HepG2 (cell line): ENCODE data around the gene NAV3. TPM values are rescaled to one million over a fixed set of nuclear protein-coding genes. Genes with fewer than 3 reads are reported as not detected.

Source experiments
- ATAC-seq: fragments of 200-7000 bp; cut with Tn5 transposase; 3 replicates; pipeline ENCODE4 v1.9.1; 2020; ENCODE audit warnings: mild to moderate bottlenecking, moderate library complexity
- BruUV-seq: library from RNA; stranded (reverse); fragments of 400-500 nt; replicated peaks from 2 replicates; lab custom pipeline; 2021; lab: Mats Ljungman, UMichigan
- CTCF ChIA-PET: fragments of 300-600 bp; formaldehyde crosslinking; extraction: SDS; loops from one replicate; lab custom pipeline; 2021; ENCODE audit warnings: low total read pairs, inconsistent platforms, low intra/inter-chr PET ratio; lab: Yijun Ruan, JAX
- POLR2A ChIA-PET: fragments of 350-600 bp; sonication (Branson Sonifier 250); formaldehyde crosslinking; loops from one replicate; lab custom pipeline; 2020; ENCODE audit warnings: antibody characterized with exemption, inconsistent platforms; lab: Yijun Ruan, JAX
- DNase-seq: peaks from one replicate; pipeline ENCODE4 v3.0.0-alpha.2; 2015; ENCODE audit warnings: low spot score
- FAIRE-seq: peaks from 3 replicates; lab custom pipeline; 2011; peaks lifted over from hg19 to GRCh38; lab: Jason Lieb, UNC
- H2AFZ ChIP-seq: one replicate; pipeline ENCODE4 v1.6.1; 2011; ENCODE audit warnings: low read length, inconsistent platforms
- H3K27ac ChIP-seq: fragments of 300-600 bp; 3 replicates; pipeline ENCODE4 v1.8.0; 2011; ENCODE audit warnings: mixed run types, mild to moderate bottlenecking, mixed read lengths, low read length, inconsistent platforms; ENCODE audit not compliant: insufficient read depth; ENCODE audit errors: extremely low read length
- H3K27me3 ChIP-seq, 2 experiments: fragments of 200-600 bp in 1 of 2; 2 replicates in 1 of 2; 3 replicates in 1 of 2; pipeline versions ENCODE4 v1.6.0 to v1.8.0; 2011; ENCODE audit warnings: low read length in 2 of 2, mild to moderate bottlenecking in 2 of 2, moderate library complexity in 2 of 2, inconsistent platforms in 1 of 2; ENCODE audit not compliant: insufficient read depth in 2 of 2, control insufficient read depth in 1 of 2
- H3K36me3 ChIP-seq, 2 experiments: fragments of 200-600 bp in 1 of 2; replicated peaks in 1 of 2; 2 replicates in 1 of 2; 3 replicates in 1 of 2; pipeline versions ENCODE4 v1.5.1 to v1.8.0; 2011; ENCODE audit warnings: low read length in 2 of 2, inconsistent platforms in 1 of 2; ENCODE audit not compliant: insufficient read depth in 2 of 2, control insufficient read depth in 1 of 2
- H3K4me1 ChIP-seq: 2 replicates; pipeline ENCODE4 v1.5.1; 2012; ENCODE audit warnings: low read length, inconsistent platforms; ENCODE audit not compliant: insufficient read depth
- H3K4me2 ChIP-seq: 2 replicates; pipeline ENCODE4 v1.6.0; 2011; ENCODE audit warnings: low read depth, low read length, inconsistent platforms
- H3K4me3 ChIP-seq, 3 experiments: fragments of 200-600 bp in 1 of 3; sonication (generic), shearing (Covaris generic) in 1 of 3; replicated peaks in 1 of 3; 2 replicates each; pipeline ENCODE4 v1.5.1; 2011 to 2016; ENCODE audit warnings: low read length in 3 of 3, inconsistent platforms in 2 of 3, low read depth in 2 of 3, mild to moderate bottlenecking in 2 of 3, control low read depth in 1 of 3, mixed read lengths in 1 of 3; ENCODE audit not compliant: insufficient read depth in 1 of 3
- H3K79me2 ChIP-seq: one replicate; pipeline ENCODE4 v1.6.1; 2011; ENCODE audit warnings: low read length, inconsistent platforms; ENCODE audit not compliant: insufficient read depth
- H3K9ac ChIP-seq: 2 replicates; pipeline ENCODE4 v1.6.0; 2011; ENCODE audit warnings: mild to moderate bottlenecking, low read depth, low read length, inconsistent platforms; ENCODE audit not compliant: insufficient read depth
- H3K9me3 ChIP-seq: 2 replicates; pipeline ENCODE4 v1.5.1; 2012; ENCODE audit warnings: mild to moderate bottlenecking, low read length
- H4K20me1 ChIP-seq: 2 replicates; pipeline ENCODE4 v1.6.0; 2011; ENCODE audit warnings: inconsistent platforms, mild to moderate bottlenecking, low read length, moderate library complexity; ENCODE audit not compliant: insufficient read depth
- XBP1 ChIP-seq: sonication (generic); formaldehyde crosslinking; IDR thresholded peaks from 2 replicates; pipeline ENCODE4 v1.5.0; 2020; ENCODE audit warnings: missing genetic modification reagents
- ZSCAN20 ChIP-seq: sonication (generic); formaldehyde crosslinking; IDR thresholded peaks from 2 replicates; pipeline ENCODE4 v1.4.0; 2020; ENCODE audit warnings: missing genetic modification reagents, mild to moderate bottlenecking, borderline replicate concordance
- WGBS: methylation state at CpG from one replicate; pipeline ENCODE4 v1.1.6; 2017; ENCODE audit warnings: low lambda C conversion rate; 5-methylcytosine and 5-hydroxymethylcytosine counted together
- in situ Hi-C: cut with HindIII; loops from 2 replicates; pipeline ENCODE4 v1.10.0; 2017; ENCODE audit warnings: low pct_unique_long_range_greater_than_20kb; ENCODE audit not compliant: extremely low pct_ligation_motif_present
- intact Hi-C: fragments of 100-400 bp; cut with micrococcal nuclease; formaldehyde crosslinking; loops from one replicate; pipeline ENCODE4 v1.10.0; 2022; ENCODE audit not compliant: unreplicated experiment
- polyA plus RNA-seq, 8 experiments: library from polyadenylated mRNA; depleted of rRNA in 3 of 8; stranded (reverse) in 7 of 8; unstranded in 1 of 8; fragments of >200 nt; fragmentation: Illumina TruSeq in 4 of 8; extraction: Trizol in 4 of 8; gene quantifications; 2 replicates each; pipeline versions ENCODE4 v1.2.1 to v1.2.3, GENCODE V29; 2011 to 2016; ENCODE audit warnings: low read depth in 4 of 8, missing spikeins in 1 of 8, mixed read lengths in 1 of 8; ENCODE audit not compliant: insufficient read depth in 1 of 8
- total RNA-seq, 5 experiments: library from RNA; depleted of rRNA; stranded (reverse); fragments of >200 nt; fragmentation: Illumina TruSeq; extraction: Trizol; gene quantifications; 2 replicates each; pipeline ENCODE4 v1.2.3, GENCODE V29; 2016; ENCODE audit warnings: low read depth in 1 of 5
- TF ChIP-seq, protein P1 (sequence below): sonication (generic); formaldehyde crosslinking; conservative IDR thresholded peaks from 2 replicates; pipeline ENCODE4 v1.8.0; 2022; ENCODE audit warnings: missing genetic modification reagents
- TF ChIP-seq, protein P2 (sequence below): sonication (generic); formaldehyde crosslinking; IDR thresholded peaks from 2 replicates; pipeline ENCODE4; 2020; ENCODE audit warnings: missing genetic modification reagents, mild to moderate bottlenecking, borderline replicate concordance

Gene NAV3
- total and polyA plus RNA-seq, 2 of the 13 experiments (the other 11 are each of a cell fraction or from before 2014, with no cell fraction given) = 0.01 to 0.18 TPM

DNA sequence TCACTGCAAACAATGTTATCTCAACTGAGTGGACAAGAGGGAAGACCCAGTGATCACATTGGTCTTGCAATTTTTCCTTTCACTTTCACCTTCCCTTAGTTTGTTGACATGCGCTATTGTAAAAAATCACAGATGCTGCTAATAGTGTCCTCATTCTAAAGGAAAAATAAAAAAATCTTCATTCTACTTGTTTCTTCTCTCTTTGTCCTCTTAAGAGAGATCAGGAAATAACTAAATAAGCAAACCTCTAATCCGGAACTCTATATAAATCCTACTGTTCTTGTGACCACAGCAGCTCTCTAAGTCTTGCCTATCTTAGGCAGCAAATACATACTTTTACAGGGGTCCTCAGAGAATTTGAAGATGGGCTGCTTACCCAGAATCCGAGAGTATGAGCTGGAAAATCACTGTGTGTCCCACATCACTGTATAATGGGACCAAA, 257.7 kb downstream of the NAV3 start:
- DNase-seq = no peak
- Histone ChIP-seq H3K9me3 (no peaks in the 10 kb centered on the region), H3K27me3 (no peaks in the 10 kb centered on the region), H2AFZ (peak overlapping the region; percentile 90), H3K4me3 (peak overlapping the region in 2 of 3 experiments; percentile 23 to 36; a peak in 5 of 6 replicates), H3K9ac (peak overlapping the region; percentile 16; the same call in 1 of the 2 replicates), H3K27ac (no peak overlapping the region), H3K4me2 (peak overlapping the region; percentile 41), H4K20me1 (no peaks in the 10 kb centered on the region), H3K79me2 (no peaks in the 10 kb centered on the region), H3K36me3 (no peaks in the 10 kb centered on the region), H3K4me1 (no peaks in the 10 kb centered on the region)
- ChIA-PET CTCF (no interaction called here), POLR2A (no interaction called here)
- no peak for FAIRE-seq
- TF ChIP-seq XBP1 (CRISPR knock-in tag) (no peak), ZSCAN20 (CRISPR knock-in tag) (no peak)
- TF ChIP-seq, protein P1, sequence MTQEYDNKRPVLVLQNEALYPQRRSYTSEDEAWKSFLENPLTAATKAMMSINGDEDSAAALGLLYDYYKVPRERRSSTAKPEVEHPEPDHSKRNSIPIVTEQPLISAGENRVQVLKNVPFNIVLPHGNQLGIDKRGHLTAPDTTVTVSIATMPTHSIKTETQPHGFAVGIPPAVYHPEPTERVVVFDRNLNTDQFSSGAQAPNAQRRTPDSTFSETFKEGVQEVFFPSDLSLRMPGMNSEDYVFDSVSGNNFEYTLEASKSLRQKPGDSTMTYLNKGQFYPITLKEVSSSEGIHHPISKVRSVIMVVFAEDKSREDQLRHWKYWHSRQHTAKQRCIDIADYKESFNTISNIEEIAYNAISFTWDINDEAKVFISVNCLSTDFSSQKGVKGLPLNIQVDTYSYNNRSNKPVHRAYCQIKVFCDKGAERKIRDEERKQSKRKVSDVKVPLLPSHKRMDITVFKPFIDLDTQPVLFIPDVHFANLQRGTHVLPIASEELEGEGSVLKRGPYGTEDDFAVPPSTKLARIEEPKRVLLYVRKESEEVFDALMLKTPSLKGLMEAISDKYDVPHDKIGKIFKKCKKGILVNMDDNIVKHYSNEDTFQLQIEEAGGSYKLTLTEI = no peak
- TF ChIP-seq, protein P2, sequence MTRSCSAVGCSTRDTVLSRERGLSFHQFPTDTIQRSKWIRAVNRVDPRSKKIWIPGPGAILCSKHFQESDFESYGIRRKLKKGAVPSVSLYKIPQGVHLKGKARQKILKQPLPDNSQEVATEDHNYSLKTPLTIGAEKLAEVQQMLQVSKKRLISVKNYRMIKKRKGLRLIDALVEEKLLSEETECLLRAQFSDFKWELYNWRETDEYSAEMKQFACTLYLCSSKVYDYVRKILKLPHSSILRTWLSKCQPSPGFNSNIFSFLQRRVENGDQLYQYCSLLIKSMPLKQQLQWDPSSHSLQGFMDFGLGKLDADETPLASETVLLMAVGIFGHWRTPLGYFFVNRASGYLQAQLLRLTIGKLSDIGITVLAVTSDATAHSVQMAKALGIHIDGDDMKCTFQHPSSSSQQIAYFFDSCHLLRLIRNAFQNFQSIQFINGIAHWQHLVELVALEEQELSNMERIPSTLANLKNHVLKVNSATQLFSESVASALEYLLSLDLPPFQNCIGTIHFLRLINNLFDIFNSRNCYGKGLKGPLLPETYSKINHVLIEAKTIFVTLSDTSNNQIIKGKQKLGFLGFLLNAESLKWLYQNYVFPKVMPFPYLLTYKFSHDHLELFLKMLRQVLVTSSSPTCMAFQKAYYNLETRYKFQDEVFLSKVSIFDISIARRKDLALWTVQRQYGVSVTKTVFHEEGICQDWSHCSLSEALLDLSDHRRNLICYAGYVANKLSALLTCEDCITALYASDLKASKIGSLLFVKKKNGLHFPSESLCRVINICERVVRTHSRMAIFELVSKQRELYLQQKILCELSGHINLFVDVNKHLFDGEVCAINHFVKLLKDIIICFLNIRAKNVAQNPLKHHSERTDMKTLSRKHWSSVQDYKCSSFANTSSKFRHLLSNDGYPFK (CRISPR knock-in tag) = no peak
- in situ Hi-C loops = no loop called here
- no peak for ATAC-seq
- WGBS = 1% methylated on average over 3 of the region's 3 CpGs
- intact Hi-C loops = no loop called here
- BruUV-seq = no TSS peak
